ENCODE data around the gene IRF9.

IRF9 gene

DNA sequence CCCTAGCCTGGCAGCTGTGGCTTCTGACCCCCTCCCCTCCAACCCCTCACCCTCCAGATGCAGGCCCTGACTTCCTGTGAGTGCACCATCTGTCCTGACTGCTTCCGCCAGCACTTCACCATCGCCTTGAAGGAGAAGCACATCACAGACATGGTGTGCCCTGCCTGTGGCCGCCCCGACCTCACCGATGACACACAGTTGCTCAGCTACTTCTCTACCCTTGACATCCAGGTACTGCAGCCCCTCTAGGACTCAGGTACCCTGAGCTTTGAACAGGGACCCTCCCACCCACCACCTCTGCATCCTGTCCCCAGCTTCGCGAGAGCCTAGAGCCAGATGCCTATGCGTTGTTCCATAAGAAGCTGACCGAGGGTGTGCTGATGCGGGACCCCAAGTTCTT is 6.0 kb upstream of the IRF9 start:
- TF ChIP-seq, protein P1, sequence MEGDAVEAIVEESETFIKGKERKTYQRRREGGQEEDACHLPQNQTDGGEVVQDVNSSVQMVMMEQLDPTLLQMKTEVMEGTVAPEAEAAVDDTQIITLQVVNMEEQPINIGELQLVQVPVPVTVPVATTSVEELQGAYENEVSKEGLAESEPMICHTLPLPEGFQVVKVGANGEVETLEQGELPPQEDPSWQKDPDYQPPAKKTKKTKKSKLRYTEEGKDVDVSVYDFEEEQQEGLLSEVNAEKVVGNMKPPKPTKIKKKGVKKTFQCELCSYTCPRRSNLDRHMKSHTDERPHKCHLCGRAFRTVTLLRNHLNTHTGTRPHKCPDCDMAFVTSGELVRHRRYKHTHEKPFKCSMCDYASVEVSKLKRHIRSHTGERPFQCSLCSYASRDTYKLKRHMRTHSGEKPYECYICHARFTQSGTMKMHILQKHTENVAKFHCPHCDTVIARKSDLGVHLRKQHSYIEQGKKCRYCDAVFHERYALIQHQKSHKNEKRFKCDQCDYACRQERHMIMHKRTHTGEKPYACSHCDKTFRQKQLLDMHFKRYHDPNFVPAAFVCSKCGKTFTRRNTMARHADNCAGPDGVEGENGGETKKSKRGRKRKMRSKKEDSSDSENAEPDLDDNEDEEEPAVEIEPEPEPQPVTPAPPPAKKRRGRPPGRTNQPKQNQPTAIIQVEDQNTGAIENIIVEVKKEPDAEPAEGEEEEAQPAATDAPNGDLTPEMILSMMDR (conservative IDR thresholded peaks at IDR 0.05; ENCODE audit: low read length) = no peak
- H3K4me3 ChIP-seq (ENCODE audit: low read length) = no peak overlapping the region
- DNase-seq (ENCODE audit: low read depth) = no peak

DNA sequence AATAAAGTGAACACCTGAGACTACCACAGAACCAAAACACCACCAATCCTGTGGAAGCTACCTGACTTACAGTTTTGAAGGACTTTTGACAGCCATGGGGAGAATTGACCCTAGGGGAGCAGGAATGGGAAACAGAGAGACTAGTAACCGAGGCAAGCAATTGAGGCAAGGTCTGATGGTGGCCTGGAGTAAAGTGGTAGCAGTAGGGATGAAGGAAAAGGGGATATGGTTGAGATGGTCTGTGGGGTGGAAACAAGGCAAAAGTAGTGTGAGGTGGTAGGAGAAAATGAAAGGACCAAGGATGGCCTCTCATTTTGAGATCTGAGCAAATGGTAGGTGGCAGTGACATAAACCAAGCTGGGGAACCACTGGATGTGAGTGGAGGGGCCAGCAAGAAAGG is 4.2 kb upstream of the IRF9 start:
- TF ChIP-seq, protein P1 (conservative IDR thresholded peaks at IDR 0.05; ENCODE audit: low read length) = no peak
- no peak overlapping the region for H3K4me3 ChIP-seq (ENCODE audit: low read length)
- no peak for DNase-seq (ENCODE audit: low read depth)

DNA sequence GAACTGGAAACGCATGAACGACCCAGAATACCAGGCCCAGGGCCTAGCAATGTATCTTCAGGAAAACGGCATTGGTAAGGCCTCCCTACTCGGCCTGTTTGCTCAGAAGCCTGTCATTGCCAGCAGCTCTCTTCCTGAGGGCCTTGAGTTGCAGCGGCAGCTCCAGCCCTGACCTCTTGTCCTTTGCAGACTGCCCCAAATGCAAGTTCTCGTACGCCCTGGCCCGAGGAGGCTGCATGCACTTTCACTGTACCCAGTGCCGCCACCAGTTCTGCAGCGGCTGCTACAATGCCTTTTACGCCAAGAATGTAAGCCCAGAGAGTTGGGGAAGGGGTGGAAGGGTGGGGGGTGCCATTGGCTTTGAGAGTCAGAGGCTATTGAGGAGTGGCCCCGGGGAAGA is 3.7 kb upstream of the IRF9 start:
- H3K4me3 ChIP-seq (ENCODE audit: low read length) = no peak overlapping the region
- TF ChIP-seq, protein P1 (conservative IDR thresholded peaks at IDR 0.05; ENCODE audit: low read length) = no peak
- DNase-seq (ENCODE audit: low read depth) = no peak

DNA sequence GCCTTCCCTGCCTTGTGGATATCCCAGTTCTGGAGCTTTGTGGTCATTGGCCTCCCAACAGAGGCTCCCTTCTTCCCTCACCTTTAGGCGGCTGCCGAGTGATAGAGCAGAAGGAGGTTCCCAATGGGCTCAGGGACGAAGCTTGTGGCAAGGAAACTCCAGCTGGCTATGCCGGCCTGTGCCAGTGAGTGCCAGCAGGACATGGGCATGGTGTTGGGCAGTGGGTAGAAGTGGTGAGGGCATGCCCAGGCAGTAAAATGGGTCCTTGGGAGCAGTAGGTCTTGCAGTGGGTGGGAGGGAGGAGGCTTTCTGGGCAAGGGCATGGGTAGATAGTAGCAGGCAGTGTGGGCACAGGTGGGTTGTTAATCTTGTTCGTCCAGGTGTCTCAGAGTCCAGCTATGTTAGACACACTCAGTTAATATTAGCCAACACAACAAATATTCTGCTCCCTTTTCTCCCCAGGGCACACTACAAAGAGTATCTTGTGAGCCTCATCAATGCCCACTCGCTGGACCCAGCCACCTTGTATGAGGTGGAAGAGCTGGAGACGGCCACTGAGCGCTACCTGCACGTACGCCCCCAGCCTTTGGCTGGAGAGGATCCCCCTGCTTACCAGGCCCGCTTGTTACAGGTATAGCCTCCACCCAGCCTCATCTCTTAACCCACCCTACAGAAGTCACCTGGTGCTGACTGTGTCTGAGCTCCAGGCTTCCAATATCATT is 1.1 kb upstream of the IRF9 start:
- no peak for DNase-seq (ENCODE audit: low read depth)
- H3K4me3 ChIP-seq (ENCODE audit: low read length) = no peak overlapping the region
- TF ChIP-seq, protein P1 (conservative IDR thresholded peaks at IDR 0.05; ENCODE audit: low read length) = no peak

DNA sequence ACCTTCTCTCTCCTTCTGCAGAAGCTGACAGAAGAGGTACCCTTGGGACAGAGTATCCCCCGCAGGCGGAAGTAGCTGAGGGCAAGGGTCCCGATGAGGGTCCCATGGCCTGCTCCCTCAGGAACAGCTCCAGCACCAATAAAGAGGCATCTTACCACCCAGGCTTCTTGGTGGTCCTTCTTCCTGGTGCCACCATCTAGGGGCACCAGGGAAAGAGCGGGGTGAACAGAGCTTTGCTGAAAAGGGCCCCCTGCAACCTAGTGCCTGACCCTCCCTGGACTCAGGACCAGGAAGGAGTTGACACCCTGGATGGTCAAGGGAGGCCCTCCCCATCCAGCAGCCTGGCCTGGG is 591 bp upstream of the IRF9 start:
- no peak overlapping the region for H3K4me3 ChIP-seq (ENCODE audit: low read length)
- DNase-seq (ENCODE audit: low read depth) = no peak
- TF ChIP-seq, protein P1 (conservative IDR thresholded peaks at IDR 0.05; ENCODE audit: low read length) = no peak

DNA sequence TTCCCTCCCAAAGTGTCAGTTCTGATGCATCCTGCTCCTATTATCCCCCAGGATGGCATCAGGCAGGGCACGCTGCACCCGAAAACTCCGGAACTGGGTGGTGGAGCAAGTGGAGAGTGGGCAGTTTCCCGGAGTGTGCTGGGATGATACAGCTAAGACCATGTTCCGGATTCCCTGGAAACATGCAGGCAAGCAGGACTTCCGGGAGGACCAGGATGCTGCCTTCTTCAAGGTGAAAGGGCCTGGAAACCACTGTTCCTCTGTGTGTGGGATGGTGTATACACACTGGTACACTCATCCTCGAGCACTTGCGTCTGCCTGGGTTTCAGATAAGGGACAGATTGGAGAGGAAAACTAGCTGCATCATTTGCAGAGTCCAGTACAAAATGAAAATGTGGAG is 1.0 kb downstream of the IRF9 start:
- TF ChIP-seq, protein P1 (conservative IDR thresholded peaks at IDR 0.05; ENCODE audit: low read length) = no peak
- peak overlapping the region; percentile 98 for H3K4me3 ChIP-seq (ENCODE audit: low read length)
- DNase-seq (ENCODE audit: low read depth) = peak; percentile 26

DNA sequence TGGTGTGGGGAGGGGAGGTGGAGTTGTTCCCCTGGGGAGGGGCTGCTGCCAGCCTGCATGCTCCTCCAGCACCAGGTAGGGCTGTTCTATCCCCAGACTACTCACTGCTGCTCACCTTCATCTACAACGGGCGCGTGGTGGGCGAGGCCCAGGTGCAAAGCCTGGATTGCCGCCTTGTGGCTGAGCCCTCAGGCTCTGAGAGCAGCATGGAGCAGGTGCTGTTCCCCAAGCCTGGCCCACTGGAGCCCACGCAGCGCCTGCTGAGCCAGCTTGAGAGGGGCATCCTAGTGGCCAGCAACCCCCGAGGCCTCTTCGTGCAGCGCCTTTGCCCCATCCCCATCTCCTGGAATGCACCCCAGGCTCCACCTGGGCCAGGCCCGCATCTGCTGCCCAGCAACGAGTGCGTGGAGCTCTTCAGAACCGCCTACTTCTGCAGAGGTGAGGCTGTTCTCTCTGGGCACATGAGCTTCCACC is 3.5 kb downstream of the IRF9 start:
- TF ChIP-seq, protein P1 (conservative IDR thresholded peaks at IDR 0.05; ENCODE audit: low read length) = no peak
- DNase-seq (ENCODE audit: low read depth) = no peak
- no peak overlapping the region for H3K4me3 ChIP-seq (ENCODE audit: low read length)
